B cell (primary cell): Measurements from ENCODE around the gene ACAP3. TPM values are rescaled to one million over a fixed set of nuclear protein-coding genes. Genes with fewer than 3 reads are reported as not detected.

ENCODE experiments used
- ATAC-seq: fragments of 200-7000 bp; cut with Tn5 transposase; one replicate; pipeline ENCODE4 v1.10.0; 2021; ENCODE audit warnings: low read depth, mild to moderate bottlenecking, moderate number of reproducible peaks, moderate library complexity
- CTCF ChIA-PET: fragments of 350-600 bp; sonication (Branson Sonifier 250); formaldehyde crosslinking; loops from one replicate; lab custom pipeline; 2021; ENCODE audit warnings: antibody characterized with exemption, inconsistent platforms; lab: Charles Lee
- POLR2A ChIA-PET: fragments of 350-600 bp; sonication (Branson Sonifier 250); formaldehyde crosslinking; loops from one replicate; lab custom pipeline; 2021; ENCODE audit warnings: antibody characterized with exemption; lab: Charles Lee
- DNase-seq: peaks from one replicate; pipeline ENCODE4 v3.0.0; 2013
- H2AFZ ChIP-seq: 2 replicates; pipeline ENCODE4 v1.6.1; 2012; ENCODE audit warnings: mild to moderate bottlenecking, low read depth, low read length; ENCODE audit not compliant: insufficient read depth, poor library complexity, severe bottlenecking
- H3K27ac ChIP-seq, 2 donors: 1 replicate in 1 of 2; 2 replicates in 1 of 2; pipeline ENCODE4 v1.5.1; 2012 to 2013; ENCODE audit warnings: low read length in 2 of 2, mild to moderate bottlenecking in 2 of 2, moderate library complexity in 1 of 2
- H3K27me3 ChIP-seq, 4 experiments: fragments of 200-600 bp in 1 of 4; sonication (generic) in 1 of 4; replicated peaks in 1 of 4; 1 replicate in 2 of 4; 2 replicates in 2 of 4; pipeline versions ENCODE4 v1.6.1 to v1.7.0; 2013 to 2016; ENCODE audit warnings: low read length in 3 of 4, mild to moderate bottlenecking in 2 of 4, mixed read lengths in 1 of 4, moderate library complexity in 1 of 4; ENCODE audit not compliant: insufficient read depth in 4 of 4, control insufficient read depth in 3 of 4; ENCODE audit errors: control extremely low read depth in 1 of 4
- H3K36me3 ChIP-seq, 2 experiments: replicated peaks in 1 of 2; 1 replicate in 1 of 2; 2 replicates in 1 of 2; pipeline versions ENCODE4 v1.6.1 to v1.7.1; 2013; ENCODE audit warnings: low read length in 1 of 2; ENCODE audit not compliant: insufficient read depth in 2 of 2, control insufficient read depth in 1 of 2; ENCODE audit errors: control extremely low read depth in 1 of 2, extremely low read depth in 1 of 2
- H3K4me1 ChIP-seq, 2 donors: fragments of 200-600 bp in 1 of 2; sonication (generic) in 1 of 2; 1 replicate in 1 of 2; 2 replicates in 1 of 2; pipeline versions ENCODE4 v1.5.1 to v1.6.1; 2013 to 2017; ENCODE audit warnings: low read length in 2 of 2; ENCODE audit not compliant: control insufficient read depth in 2 of 2, insufficient read depth in 2 of 2
- H3K4me2 ChIP-seq: replicated peaks from 2 replicates; pipeline ENCODE3; 2012; ENCODE audit warnings: mild to moderate bottlenecking, low read depth, low read length; ENCODE audit not compliant: poor library complexity, severe bottlenecking
- H3K4me3 ChIP-seq, 5 experiments: fragments of 200-600 bp in 1 of 5; sonication (generic) in 1 of 5; 1 replicate in 3 of 5; 2 replicates in 2 of 5; pipeline versions ENCODE4 v1.5.1 to v1.7.0; 2011 to 2016; ENCODE audit warnings: low read length in 4 of 5, mild to moderate bottlenecking in 4 of 5, low read depth in 2 of 5, control low read depth in 1 of 5, moderate library complexity in 1 of 5; ENCODE audit not compliant: insufficient read depth in 1 of 5; ENCODE audit errors: control extremely low read depth in 1 of 5, extremely low read depth in 1 of 5
- H3K79me2 ChIP-seq: fragments of 200-600 bp; sonication (generic); one replicate; pipeline ENCODE4 v1.6.0; 2016; ENCODE audit warnings: low read length; ENCODE audit not compliant: control insufficient read depth, insufficient read depth
- H3K9ac ChIP-seq: fragments of 200-600 bp; sonication (generic); 2 replicates; pipeline ENCODE4 v1.6.1; 2017; ENCODE audit warnings: mild to moderate bottlenecking, low read length, moderate library complexity
- H3K9me3 ChIP-seq, 3 donors: one replicate each; pipeline versions ENCODE4 v1.6.1 to v1.7.1; 2013; ENCODE audit warnings: low read length in 2 of 3; ENCODE audit not compliant: control insufficient read depth in 2 of 3, insufficient read depth in 1 of 3; ENCODE audit errors: control extremely low read depth in 1 of 3
- H4K20me1 ChIP-seq: 2 replicates; pipeline ENCODE4 v1.6.0; 2012; ENCODE audit warnings: mild to moderate bottlenecking, low read length; ENCODE audit not compliant: insufficient read depth, control insufficient read depth, poor library complexity, severe bottlenecking
- H3K27ac Mint-ChIP-seq: one replicate; pipeline ENCODE4 v1.8.0; 2021; ENCODE audit warnings: mixed read lengths
- H3K27me3 Mint-ChIP-seq: one replicate; pipeline ENCODE4 v1.8.0; 2021; ENCODE audit warnings: mixed read lengths
- H3K4me1 Mint-ChIP-seq: one replicate; pipeline ENCODE4 v1.8.0; 2021; ENCODE audit warnings: mixed read lengths
- H3K4me3 Mint-ChIP-seq: one replicate; pipeline ENCODE4 v1.8.0; 2021; ENCODE audit warnings: mixed read lengths
- H3K9me3 Mint-ChIP-seq: one replicate; pipeline ENCODE4 v1.8.0; 2022; ENCODE audit warnings: mixed read lengths; ENCODE audit not compliant: insufficient read depth
- CTCF ChIP-seq: fragments of 200-600 bp; IDR thresholded peaks from one replicate; pipeline ENCODE4 v1.8.0; 2022; ENCODE audit warnings: antibody characterized with exemption, mild to moderate bottlenecking
- EZH2 ChIP-seq: IDR thresholded peaks from 2 replicates; pipeline ENCODE4 v1.6.1; 2012; ENCODE audit warnings: borderline replicate concordance, low read depth, mild to moderate bottlenecking, moderate library complexity, low read length; ENCODE audit not compliant: insufficient read depth, poor library complexity, severe bottlenecking
- WGBS: methylation state at CpG from one replicate; pipeline ENCODE4 v1.1.5; 2013; ENCODE audit warnings: missing lambda C conversion rate; ENCODE audit not compliant: insufficient coverage; 5-methylcytosine and 5-hydroxymethylcytosine counted together
- intact Hi-C: fragments of 100-400 bp; cut with micrococcal nuclease; formaldehyde crosslinking; loops from one replicate; pipeline ENCODE4 v1.10.0; 2022
- polyA plus RNA-seq: library from polyadenylated mRNA; depleted of rRNA; stranded (reverse); fragments of >200 nt; gene quantifications from 2 replicates; pipeline ENCODE4 v1.2.3, GENCODE V29; 2012
- total RNA-seq, 2 donors: library from RNA; stranded (reverse); fragments of 120-200 nt in 1 of 2; gene quantifications; 1 replicate in 1 of 2; 2 replicates in 1 of 2; pipeline versions ENCODE4 v1.2.3 to v1.2.4, GENCODE V29; 2013 to 2022

The ACAP3 gene
- total and polyA plus RNA-seq, 2 donors (not counting 1 experiment from before 2014, with no cell fraction given) = 40.7 to 124 TPM

GRCh38 chr1:1320666-1321448 is 13.1 kb upstream of the ACAP3 start:
- Mint-ChIP-seq H3K4me3 (no peak overlapping the region), H3K4me1 (peaks cover 24% of the 10 kb centered on the region), H3K27ac (peak overlapping the region; percentile 37), H3K27me3 (no peaks in the 10 kb centered on the region), H3K9me3 (no peaks in the 10 kb centered on the region)
- no peak overlapping the region for H3K9ac ChIP-seq
- WGBS = 97% methylated on average over 23 of the region's 23 CpGs
- TF ChIP-seq EZH2 = no peak
- TF ChIP-seq CTCF = no peak
- H3K4me2 ChIP-seq = peak overlapping the region; percentile 5
- H4K20me1 ChIP-seq = peaks cover 58% of the 10 kb centered on the region
- no peak overlapping the region for H3K4me3 ChIP-seq
- H2AFZ ChIP-seq = no peak overlapping the region
- intact Hi-C loops = no loop called here
- ChIA-PET CTCF (interaction anchor here (1.3 kb wide), 1 partner anchor 11 kb away, joined by 3 read pairs; no protein-coding TSS in a partner anchor), POLR2A (no interaction called here)
- no peaks in the 10 kb centered on the region for H3K9me3 ChIP-seq
- DNase-seq = no peak
- H3K27me3 ChIP-seq = no peaks in the 10 kb centered on the region
- no peak overlapping the region for H3K27ac ChIP-seq
- no peak for ATAC-seq
- peaks cover 0 to 20% of the 10 kb centered on the region in 2 experiments for H3K36me3 ChIP-seq
- peaks cover 16 to 27% of the 10 kb centered on the region in 2 donors for H3K4me1 ChIP-seq
- H3K79me2 ChIP-seq = peaks cover 60% of the 10 kb centered on the region

- Mint-ChIP-seq H3K27ac (no peak overlapping the region), H3K9me3 (no peaks in the 10 kb centered on the region), H3K27me3 (no peaks in the 10 kb centered on the region), H3K4me1 (peaks cover 21% of the 10 kb centered on the region), H3K4me3 (no peak overlapping the region)
- intact Hi-C loops = no loop called here
- H3K4me1 ChIP-seq = peaks cover 8 to 18% of the 10 kb centered on the region in 2 donors
- H3K9ac ChIP-seq = no peak overlapping the region
- no peak overlapping the region for H2AFZ ChIP-seq
- peaks cover 51% of the 10 kb centered on the region for H3K79me2 ChIP-seq
- DNase-seq (no peak), ATAC-seq (no peak)
- H4K20me1 ChIP-seq = peaks cover 47% of the 10 kb centered on the region
- CTCF ChIA-PET = no interaction called here
- peaks cover 0 to 26% of the 10 kb centered on the region in 2 experiments for H3K36me3 ChIP-seq
- H3K27me3 ChIP-seq = no peaks in the 10 kb centered on the region
- H3K4me2 ChIP-seq = no peak overlapping the region
- no peak overlapping the region for H3K27ac ChIP-seq
- no peaks in the 10 kb centered on the region for H3K9me3 ChIP-seq
- 90% methylated on average over 13 of the region's 13 CpGs for WGBS
- no peak for TF ChIP-seq EZH2
- POLR2A ChIA-PET = no interaction called here
- H3K4me3 ChIP-seq = no peak overlapping the region
These were observed 11.9 kb upstream of the ACAP3 start for GRCh38 chr1:1319646-1319941.
